HEK293 (cell line): ENCODE measurements around the gene ERCC3.

Experiments
- CTCF ChIP-seq: fragments of 450-650 bp; formaldehyde crosslinking; IDR thresholded peaks from 2 replicates; pipeline ENCODE4 v1.5.1; 2016; ENCODE audit warnings: missing biosample characterization, missing genetic modification characterization
- KLF16 ChIP-seq: fragments of 450-650 bp; formaldehyde crosslinking; IDR thresholded peaks from 2 replicates; pipeline ENCODE4 v1.5.1; 2017; ENCODE audit warnings: missing biosample characterization, missing genetic modification characterization
- MEIS1 ChIP-seq: sonication (generic); formaldehyde crosslinking; IDR thresholded peaks from 2 replicates; pipeline ENCODE4 v1.8.1; 2022; ENCODE audit warnings: missing genetic modification reagents, mild to moderate bottlenecking, borderline replicate concordance
- ZNF274 ChIP-seq, 2 experiments: fragments of 200-500 bp in 1 of 2; fragments of 450-650 bp in 1 of 2; sonication (Bioruptor generic) in 1 of 2; formaldehyde crosslinking in 1 of 2; IDR thresholded peaks; 2 replicates each; pipeline versions ENCODE4 v1.5.1 to v1.6.1; 2014 to 2016; ENCODE audit warnings: borderline replicate concordance in 1 of 2, inconsistent platforms in 1 of 2, low read length in 1 of 2, missing biosample characterization in 1 of 2, missing genetic modification characterization in 1 of 2
- ZNF48 ChIP-seq: fragments of 450-650 bp; formaldehyde crosslinking; IDR thresholded peaks from 2 replicates; pipeline ENCODE4 v1.5.1; 2016; ENCODE audit warnings: missing biosample characterization, missing genetic modification characterization
- ZNF571 ChIP-seq: fragments of 450-650 bp; formaldehyde crosslinking; IDR thresholded peaks from 2 replicates; pipeline ENCODE4 v1.5.0; 2017; ENCODE audit warnings: missing biosample characterization, missing genetic modification characterization
- ZSCAN5A ChIP-seq: fragments of 450-650 bp; formaldehyde crosslinking; IDR thresholded peaks from 2 replicates; pipeline ENCODE4 v1.5.1; 2016; ENCODE audit warnings: missing biosample characterization, missing genetic modification characterization

- TF ChIP-seq ZSCAN5A (tag by site-specific recombination), result no peak
- no peak for TF ChIP-seq ZNF274 (IDR thresholded peaks at IDR 0.05; ENCODE audit: low read length)
- TF ChIP-seq ZNF274 (tag by site-specific recombination; IDR thresholded peaks at IDR 0.05; ENCODE audit: borderline replicate concordance), result no peak
- TF ChIP-seq MEIS1 (CRISPR knock-in tag), result no peak
- no peak for TF ChIP-seq ZNF571
- TF ChIP-seq CTCF (tag by site-specific recombination), result no peak
- TF ChIP-seq ZNF48 (tag by site-specific recombination), result no peak
- no peak for TF ChIP-seq KLF16 (tag by site-specific recombination)
Measured at GRCh38 chr2:127220102-127220767, 73.7 kb downstream of the ERCC3 start, which contains the start of gene CYP27C1.
